HUES6 (cell line): Measurements from ENCODE around the gene PLCB2.
A peak's percentile ranks its signal among the peaks of the same experiment; 100 is the strongest.

Experiments used
- H3K27ac ChIP-seq: 2 replicates; pipeline ENCODE4 v1.7.0; 2013; ENCODE audit warnings: low read depth, mild to moderate bottlenecking, low read length, inconsistent platforms
- H3K27me3 ChIP-seq: 2 replicates; pipeline ENCODE4 v1.6.1; 2013; ENCODE audit warnings: low read length; ENCODE audit not compliant: control insufficient read depth, insufficient read depth
- H3K36me3 ChIP-seq: 2 replicates; pipeline ENCODE4 v1.6.1; 2013; ENCODE audit warnings: low read length; ENCODE audit not compliant: control insufficient read depth, insufficient read depth
- H3K4me1 ChIP-seq: 2 replicates; pipeline ENCODE4 v1.6.1; 2013; ENCODE audit warnings: low read length; ENCODE audit not compliant: control insufficient read depth, insufficient read depth
- H3K4me3 ChIP-seq: 2 replicates; pipeline ENCODE4 v1.5.1; 2013; ENCODE audit warnings: low read depth, low read length
- H3K9ac ChIP-seq: one replicate; pipeline ENCODE4 v1.6.1; 2013; ENCODE audit warnings: mild to moderate bottlenecking, low read length
- H3K9me3 ChIP-seq: 2 replicates; pipeline ENCODE4 v1.6.1; 2013; ENCODE audit warnings: low read depth, low read length; ENCODE audit not compliant: control insufficient read depth, insufficient read depth

PLCB2 gene

DNA sequence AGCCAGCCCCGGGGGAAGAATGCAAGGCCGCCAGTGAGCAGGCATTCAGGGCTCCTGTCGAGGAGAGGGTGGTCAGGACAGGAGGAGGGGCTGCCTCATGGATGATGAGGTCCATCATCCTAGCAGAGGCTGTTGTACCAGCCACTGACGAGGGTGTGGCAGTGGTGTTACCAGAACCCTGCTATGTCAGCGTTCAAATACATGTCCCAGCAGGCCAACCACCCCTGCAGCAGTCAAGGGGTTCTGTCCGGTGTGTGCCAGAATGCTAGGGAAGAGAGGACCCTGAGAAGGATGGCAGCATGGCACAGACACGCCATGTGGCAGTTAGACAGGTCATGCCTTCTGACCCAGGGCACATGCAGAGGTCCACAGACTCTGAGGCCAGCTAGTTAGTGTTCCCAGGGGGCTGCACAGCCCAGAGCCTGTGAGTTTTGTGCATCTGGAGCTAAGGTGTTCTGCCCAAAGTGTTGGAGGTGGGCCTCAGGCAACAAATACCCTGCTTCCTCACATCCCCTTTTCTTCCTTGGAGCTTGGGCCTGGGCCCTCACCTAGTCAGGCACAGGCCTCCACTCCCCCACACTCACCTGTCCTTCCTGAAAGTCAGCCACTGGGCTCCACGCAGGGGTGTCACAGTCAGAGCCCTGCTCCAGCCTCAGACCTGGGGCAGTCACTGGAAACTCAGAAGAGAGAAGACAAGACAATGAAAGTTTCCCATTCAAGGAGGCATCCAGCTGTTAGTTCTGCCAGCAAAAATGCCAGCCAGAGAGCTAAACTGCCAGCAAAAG is 61.0 kb downstream of the PLCB2 start:
- H3K4me1 ChIP-seq: peaks cover 9% of the 10 kb centered on the region
- H3K9me3 ChIP-seq: no peaks in the 10 kb centered on the region
- H3K27me3 ChIP-seq: peaks cover 24% of the 10 kb centered on the region
- H3K4me3 ChIP-seq: no peak overlapping the region
- H3K27ac ChIP-seq: no peak overlapping the region
- H3K9ac ChIP-seq: no peak overlapping the region
- no peaks in the 10 kb centered on the region for H3K36me3 ChIP-seq

DNA sequence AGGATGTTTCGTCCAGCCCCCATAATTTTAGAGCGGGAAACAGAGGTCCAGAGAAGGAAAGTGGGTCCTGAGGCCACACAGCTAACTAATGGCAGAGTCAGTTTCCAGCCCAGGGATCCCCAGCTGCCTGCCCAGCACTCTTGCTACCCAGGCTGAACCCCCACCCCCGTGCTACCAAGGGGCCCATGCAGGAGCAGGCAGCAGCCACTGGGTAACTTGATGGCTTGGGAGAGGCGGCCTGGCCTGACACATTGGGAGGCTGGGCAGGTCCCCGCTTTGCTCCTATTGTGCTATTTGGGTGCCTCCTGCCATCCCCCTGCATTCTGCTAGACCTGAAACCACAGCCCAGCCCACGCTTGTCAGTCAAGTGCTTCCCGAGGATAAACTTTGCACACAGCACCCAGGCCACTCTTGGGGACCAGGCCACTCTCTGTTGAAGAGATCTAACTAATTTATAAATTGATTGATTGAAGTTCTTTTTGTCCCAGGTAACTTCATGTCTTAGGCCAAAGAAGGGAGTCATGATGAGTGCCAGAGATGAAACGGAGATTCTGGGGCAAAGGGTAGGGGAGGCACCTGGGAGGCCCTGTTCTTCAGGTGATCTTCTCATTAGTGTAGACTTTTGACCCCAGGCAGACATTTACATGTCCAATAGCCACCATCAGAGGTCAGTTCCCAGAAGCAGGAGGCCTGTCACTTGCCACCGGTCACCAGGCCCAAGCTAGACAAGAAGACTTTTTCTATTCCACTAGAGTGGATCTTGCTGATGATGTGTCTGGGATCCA is 61.9 kb downstream of the PLCB2 start:
- H3K9me3 ChIP-seq: no peaks in the 10 kb centered on the region
- no peaks in the 10 kb centered on the region for H3K36me3 ChIP-seq
- no peak overlapping the region for H3K4me3 ChIP-seq
- H3K27me3 ChIP-seq: peaks cover 16% of the 10 kb centered on the region
- H3K4me1 ChIP-seq: peaks cover 9% of the 10 kb centered on the region
- H3K9ac ChIP-seq: no peak overlapping the region
- no peak overlapping the region for H3K27ac ChIP-seq

DNA sequence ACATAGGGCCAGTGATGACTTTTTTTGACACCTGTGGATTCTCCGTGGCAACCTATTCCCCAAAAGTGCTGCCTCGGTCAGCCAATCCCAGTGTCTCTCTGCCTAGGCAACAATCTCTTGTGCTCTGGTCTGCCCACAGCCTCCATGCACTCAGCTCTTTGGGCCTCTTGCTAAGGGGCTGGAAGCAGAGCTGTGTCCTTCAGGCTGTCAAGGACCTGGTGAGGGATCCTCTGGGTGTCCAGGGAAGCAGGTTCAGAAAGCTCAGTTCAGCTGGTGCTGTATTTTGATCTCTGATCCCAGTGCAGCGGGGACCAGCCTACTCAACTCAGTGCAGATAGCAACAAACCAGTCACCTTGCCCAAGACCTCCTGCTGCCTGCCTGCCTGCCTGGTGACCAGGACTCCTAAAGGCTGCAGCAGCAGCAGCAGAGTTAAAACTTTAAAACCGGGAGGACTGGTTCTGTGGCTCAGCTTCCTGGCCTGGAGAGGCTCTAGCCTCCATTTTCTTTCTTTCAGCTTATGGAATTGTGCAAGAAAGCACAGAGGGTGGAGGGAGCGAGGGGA is 62.7 kb downstream of the PLCB2 start:
- H3K9ac ChIP-seq: no peak overlapping the region
- H3K4me1 ChIP-seq: peaks cover 9% of the 10 kb centered on the region
- H3K27ac ChIP-seq: no peak overlapping the region
- peaks cover 13% of the 10 kb centered on the region; the same call in 1 of the 2 replicates for H3K27me3 ChIP-seq
- no peak overlapping the region for H3K4me3 ChIP-seq
- H3K36me3 ChIP-seq: no peaks in the 10 kb centered on the region
- H3K9me3 ChIP-seq: no peaks in the 10 kb centered on the region

DNA sequence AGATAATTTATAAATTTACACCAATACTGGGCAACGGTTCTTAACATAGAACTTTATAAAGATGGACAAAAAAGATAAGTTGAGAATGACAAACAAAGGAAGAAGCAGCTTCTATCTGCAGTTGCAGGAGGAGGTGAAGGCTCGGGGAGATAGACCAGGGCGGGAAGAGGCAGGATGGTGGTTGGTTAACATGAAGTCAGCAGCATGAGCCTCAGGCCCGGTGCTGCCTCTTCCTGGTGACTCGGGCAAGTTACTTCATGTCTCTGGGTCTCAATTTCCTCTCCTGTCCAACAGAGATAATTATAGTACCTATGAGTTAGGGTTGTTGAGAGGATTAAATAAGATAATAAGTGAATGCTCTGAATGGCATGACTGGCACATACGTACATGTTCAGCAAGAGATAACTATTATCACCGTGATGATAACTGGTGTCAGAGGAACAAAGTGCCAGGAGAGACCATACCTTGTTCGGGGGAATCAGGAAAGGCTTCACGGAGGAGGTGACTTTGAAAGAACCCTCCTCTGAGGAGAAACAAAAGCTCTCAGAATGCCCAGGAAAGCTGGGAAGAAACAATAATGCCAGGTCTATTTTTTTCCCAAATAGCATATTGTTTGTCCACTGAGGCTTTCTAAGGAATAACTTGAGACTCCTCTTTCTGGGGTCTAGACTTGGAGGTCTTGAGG is 64.5 kb downstream of the PLCB2 start:
- Histone ChIP-seq H3K4me3 (no peak overlapping the region), H3K27me3 (peaks cover 15% of the 10 kb centered on the region; the same call in 1 of the 2 replicates), H3K27ac (no peak overlapping the region), H3K36me3 (no peaks in the 10 kb centered on the region), H3K9me3 (no peaks in the 10 kb centered on the region), H3K9ac (no peak overlapping the region), H3K4me1 (peaks cover 24% of the 10 kb centered on the region)

DNA sequence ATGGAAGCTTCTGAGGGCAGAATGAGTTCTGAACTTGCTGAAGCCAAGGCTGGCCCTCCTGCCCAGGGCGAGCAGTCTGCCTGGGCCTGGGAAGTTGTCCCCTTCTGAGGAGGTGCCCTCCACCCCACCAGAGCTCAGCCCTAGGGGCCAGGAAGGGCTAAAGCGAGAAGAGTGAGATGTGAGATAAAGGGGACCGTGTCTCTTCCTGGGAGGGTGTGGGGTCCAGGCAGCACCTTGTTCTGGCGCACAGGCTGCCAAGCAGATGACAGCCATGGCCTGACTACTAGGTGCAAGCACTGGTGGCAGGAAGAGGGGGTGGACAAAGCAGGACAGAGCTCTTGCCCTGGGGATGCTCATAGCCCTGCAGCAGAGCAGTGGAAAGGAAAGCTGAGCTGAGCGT is 65.1 kb downstream of the PLCB2 start:
- Histone ChIP-seq H3K9me3 (no peaks in the 10 kb centered on the region), H3K4me3 (no peak overlapping the region), H3K36me3 (no peaks in the 10 kb centered on the region), H3K4me1 (peaks cover 26% of the 10 kb centered on the region), H3K9ac (no peak overlapping the region), H3K27ac (no peak overlapping the region), H3K27me3 (peaks cover 18% of the 10 kb centered on the region; the same call in 1 of the 2 replicates)

DNA sequence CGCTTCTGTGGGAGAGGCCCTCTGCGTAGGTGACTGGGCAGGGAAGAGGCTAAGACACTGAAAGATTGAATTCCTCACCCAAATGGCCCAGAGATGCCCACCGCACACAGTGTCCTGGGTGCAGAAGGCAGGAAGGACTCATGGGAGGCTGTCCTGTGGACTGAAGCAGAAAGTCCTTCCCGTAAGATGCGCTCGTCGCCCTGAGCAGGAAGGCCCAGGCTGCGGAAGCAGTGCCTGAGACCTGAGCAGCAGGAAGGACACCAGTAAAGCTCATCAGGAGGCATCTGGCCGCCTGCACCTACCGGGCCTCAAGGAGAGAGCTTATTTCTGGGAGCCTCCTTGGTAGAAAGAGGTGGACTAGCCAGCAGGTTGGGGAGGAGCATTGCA is 65.5 kb downstream of the PLCB2 start:
- H3K36me3 ChIP-seq: no peaks in the 10 kb centered on the region
- H3K9me3 ChIP-seq: no peaks in the 10 kb centered on the region
- H3K27ac ChIP-seq: no peak overlapping the region
- peaks cover 18% of the 10 kb centered on the region; the same call in 1 of the 2 replicates for H3K27me3 ChIP-seq
- H3K4me3 ChIP-seq: no peak overlapping the region
- H3K4me1 ChIP-seq: peaks cover 26% of the 10 kb centered on the region
- H3K9ac ChIP-seq: no peak overlapping the region

DNA sequence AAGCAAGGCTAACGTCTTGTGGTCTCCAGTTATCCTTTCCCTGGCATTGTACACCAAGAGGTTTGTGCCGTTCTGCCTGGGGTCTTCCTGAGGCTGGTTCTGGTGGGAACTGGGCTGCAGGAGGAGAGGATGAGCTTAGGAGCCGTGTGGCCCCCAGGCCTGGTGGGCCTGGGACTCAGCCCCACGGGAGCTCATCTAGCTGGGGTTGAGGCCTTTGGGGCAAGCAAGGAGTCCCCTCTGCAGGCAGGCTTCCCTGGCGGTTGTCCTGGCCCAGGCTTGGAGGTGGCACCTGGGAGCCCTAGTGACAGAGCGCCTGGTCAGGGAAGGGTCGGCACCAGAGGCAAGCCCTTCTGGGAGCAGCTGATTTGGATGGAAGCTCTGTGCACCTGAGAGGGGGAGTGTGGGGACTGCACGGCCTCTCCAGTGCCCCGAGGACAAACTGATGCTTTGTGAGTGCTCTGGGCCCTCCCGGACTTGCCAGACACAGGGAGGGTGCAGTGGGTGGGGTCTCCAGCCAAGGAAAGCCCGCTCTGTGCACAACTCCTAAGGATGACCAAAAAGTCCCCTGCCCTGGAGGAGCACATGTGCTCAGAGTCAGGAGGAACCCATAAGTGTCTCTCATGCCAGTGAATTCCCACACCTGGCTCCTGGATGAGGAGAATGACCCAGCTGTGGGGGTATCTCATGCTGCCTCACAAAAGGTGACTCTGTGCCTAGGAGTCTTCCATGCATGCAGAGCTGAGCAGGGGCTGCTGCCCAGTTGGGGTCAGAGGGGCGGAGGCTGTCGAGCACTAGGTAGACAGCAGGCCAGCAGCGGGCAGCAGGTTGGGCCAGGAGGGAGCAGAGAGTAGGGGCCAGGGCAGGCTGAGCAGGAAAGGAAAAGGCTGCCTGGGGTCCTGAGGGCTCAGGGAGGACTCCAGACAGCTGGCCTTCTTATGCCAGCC is 66.2 kb downstream of the PLCB2 start:
- Histone ChIP-seq H3K9me3 (no peaks in the 10 kb centered on the region), H3K4me3 (no peak overlapping the region), H3K9ac (no peak overlapping the region), H3K27ac (no peak overlapping the region), H3K36me3 (no peaks in the 10 kb centered on the region), H3K27me3 (peaks cover 18% of the 10 kb centered on the region; the same call in 1 of the 2 replicates), H3K4me1 (peaks cover 26% of the 10 kb centered on the region)

DNA sequence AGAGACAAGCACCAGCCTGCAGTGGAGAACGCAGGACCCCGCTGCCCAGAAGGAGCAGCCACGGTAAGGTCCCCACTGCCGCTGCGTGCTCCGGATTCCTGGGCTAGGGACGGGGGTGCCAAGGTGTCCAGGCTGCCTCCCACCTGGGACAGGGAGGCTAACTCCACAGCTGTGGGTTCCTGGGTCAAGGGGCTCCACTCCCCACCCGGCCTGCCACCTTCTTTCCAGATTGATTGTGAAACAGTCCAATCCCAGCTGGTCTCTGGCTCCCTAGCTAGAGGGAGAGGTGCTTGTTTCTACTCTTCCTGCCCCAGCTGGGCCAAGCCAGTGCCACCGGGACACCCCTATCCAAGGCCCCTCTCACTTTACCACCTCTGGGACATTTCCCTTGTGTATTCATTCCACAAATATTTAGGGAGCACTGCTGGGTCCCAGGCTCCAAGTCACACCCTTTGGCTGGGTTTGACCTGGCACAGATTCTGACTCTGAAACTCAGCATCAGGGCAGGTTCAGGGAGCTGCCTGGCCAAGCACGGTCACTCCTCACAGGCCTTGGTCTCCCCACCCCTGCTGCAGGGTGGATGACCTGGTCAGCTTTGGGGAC is 67.0 kb downstream of the PLCB2 start:
- Histone ChIP-seq H3K36me3 (no peaks in the 10 kb centered on the region), H3K4me3 (no peak overlapping the region), H3K27me3 (peaks cover 18% of the 10 kb centered on the region; the same call in 1 of the 2 replicates), H3K9ac (no peak overlapping the region), H3K27ac (no peak overlapping the region), H3K9me3 (no peaks in the 10 kb centered on the region), H3K4me1 (peaks cover 26% of the 10 kb centered on the region)

DNA sequence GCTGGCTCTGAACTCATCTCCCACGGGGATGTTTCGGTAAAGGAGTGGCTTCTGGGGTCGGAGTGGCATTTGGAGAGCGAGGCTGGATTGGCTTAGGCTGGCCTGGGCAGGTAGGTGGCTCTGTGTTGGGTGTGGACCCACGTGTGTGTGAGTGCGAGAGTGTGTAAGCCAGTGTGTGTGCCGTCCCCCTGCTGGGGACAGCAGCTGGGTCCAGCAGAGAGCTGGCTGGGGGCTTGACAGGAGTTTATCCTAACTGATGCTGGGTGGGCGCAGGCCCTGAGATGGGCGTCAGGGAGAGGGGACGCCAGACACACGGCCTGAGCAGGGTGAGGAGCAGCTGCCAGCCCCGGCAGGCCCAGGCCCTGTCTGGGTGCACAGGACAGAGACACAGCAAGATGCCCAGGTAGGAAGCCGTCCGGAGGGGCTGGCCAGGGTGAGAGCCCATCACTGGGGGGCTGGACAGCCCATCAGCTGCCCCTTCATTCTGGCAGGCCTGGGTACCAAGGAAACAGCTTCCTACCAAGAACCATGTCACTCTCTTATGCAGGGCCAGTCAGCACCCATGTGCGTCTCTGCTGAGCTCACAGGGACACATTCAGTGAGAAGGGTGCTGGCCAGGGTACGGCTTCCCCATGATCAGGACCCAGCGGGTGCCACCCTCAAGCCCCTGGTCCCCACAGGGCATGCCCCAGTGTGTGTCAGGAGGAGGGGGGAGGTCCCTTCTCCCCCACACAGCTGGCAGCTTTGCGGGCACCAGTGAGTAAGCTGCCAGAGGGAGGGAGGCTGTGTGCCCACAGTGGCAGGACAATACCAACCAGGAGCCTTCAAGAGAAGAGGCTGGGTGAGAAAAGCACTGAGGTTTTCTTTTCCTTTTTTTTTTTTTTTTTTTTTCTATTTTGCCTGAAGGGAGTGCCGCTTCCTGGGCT is 67.8 kb downstream of the PLCB2 start:
- no peak overlapping the region for H3K9ac ChIP-seq

More for the DNA sequence above, 67.8 kb downstream of the PLCB2 start:
- no peak overlapping the region for H3K27ac ChIP-seq
- peaks cover 18% of the 10 kb centered on the region; the same call in 1 of the 2 replicates for H3K27me3 ChIP-seq
- H3K36me3 ChIP-seq: no peaks in the 10 kb centered on the region
- H3K4me3 ChIP-seq: peak overlapping the region; percentile 51; the same call in 1 of the 2 replicates
- H3K9me3 ChIP-seq: no peaks in the 10 kb centered on the region
- H3K4me1 ChIP-seq: peaks cover 19% of the 10 kb centered on the region
